Vagina (tissue), 2 donors: Measurements from ENCODE around the gene ZNF575. TPM values are rescaled to one million over a fixed set of nuclear protein-coding genes. Genes with fewer than 3 reads are reported as not detected.

Experiments
- DNase-seq, 2 donors: peaks; one replicate each; pipeline ENCODE4 v3.0.0-alpha.2; 2017; ENCODE audit errors: extremely low spot score in 2 of 2
- H3K27ac ChIP-seq: fragments of 200-600 bp; sonication (generic); one replicate; pipeline ENCODE4 v1.5.1; 2019
- H3K27me3 ChIP-seq: fragments of 200-600 bp; sonication (generic); one replicate; pipeline ENCODE4 v1.5.1; 2019
- H3K36me3 ChIP-seq, 2 donors: fragments of 200-600 bp; sonication (generic); one replicate each; pipeline ENCODE4 v1.5.1; 2017 to 2019
- H3K4me1 ChIP-seq: fragments of 200-600 bp; sonication (generic); one replicate; pipeline ENCODE4 v1.5.1; 2019
- H3K4me3 ChIP-seq, 2 donors: fragments of 200-600 bp; sonication (generic); 1 replicate in 1 of 2; 2 replicates in 1 of 2; pipeline ENCODE4 v1.5.1; 2016 to 2019
- H3K9me3 ChIP-seq: fragments of 200-600 bp; sonication (generic); one replicate; pipeline ENCODE4 v1.5.1; 2019
- CTCF ChIP-seq, 3 experiments: fragments of 450-650 bp in 2 of 3; fragments of 200-600 bp in 1 of 3; sonication (generic) in 1 of 3; IDR thresholded peaks; one replicate each; pipeline ENCODE4 v1.5.1; 2017 to 2019; ENCODE audit warnings: antibody characterized with exemption in 3 of 3, mild to moderate bottlenecking in 2 of 3, moderate library complexity in 2 of 3
- POLR2A ChIP-seq, 2 donors: fragments of 450-650 bp; IDR thresholded peaks; one replicate each; pipeline ENCODE4 v1.6.1; 2017; ENCODE audit warnings: antibody characterized with exemption in 2 of 2, mild to moderate bottlenecking in 2 of 2, moderate library complexity in 2 of 2
- POLR2AphosphoS5 ChIP-seq, 2 donors: sonication (generic); formaldehyde crosslinking; IDR thresholded peaks; one replicate each; pipeline ENCODE4 v1.9.0; 2017; ENCODE audit warnings: antibody characterized with exemption in 2 of 2, mild to moderate bottlenecking in 2 of 2, low read depth in 1 of 2; ENCODE audit not compliant: insufficient read depth in 1 of 2
- intact Hi-C: fragments of 100-400 bp; cut with DNase I; formaldehyde crosslinking; loops from one replicate; pipeline ENCODE4 v1.15.1; 2023
- total RNA-seq: library from RNA; depleted of rRNA; stranded (reverse); fragments of >200 nt; gene quantifications from one replicate; pipeline ENCODE4 v1.2.3, GENCODE V29; 2016

ZNF575 gene, protein sequence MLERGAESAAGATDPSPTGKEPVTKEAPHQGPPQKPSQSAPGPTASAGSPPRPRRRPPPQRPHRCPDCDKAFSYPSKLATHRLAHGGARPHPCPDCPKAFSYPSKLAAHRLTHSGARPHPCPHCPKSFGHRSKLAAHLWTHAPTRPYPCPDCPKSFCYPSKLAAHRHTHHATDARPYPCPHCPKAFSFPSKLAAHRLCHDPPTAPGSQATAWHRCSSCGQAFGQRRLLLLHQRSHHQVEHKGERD
- 2.9 TPM for total RNA-seq

GRCh38 chr19:43532962-43533545, at the start of gene ZNF575:
TSS of gene ZNF575 (plus strand) at chr19:43533188. CDS start at chr19:43534423, 1,235 bp downstream.
- Histone ChIP-seq H3K9me3 (no peaks in the 10 kb centered on the region), H3K36me3 (no peaks in the 10 kb centered on the region), H3K27me3 (no peaks in the 10 kb centered on the region), H3K4me1 (peaks cover 34% of the 10 kb centered on the region), H3K4me3 (peak within 1 kb of the TSS; percentile 58 to 61), H3K27ac (peak within 1 kb of the TSS; percentile 96)
- intact Hi-C loops: no loop called here
- peak in 1 of 2 donors; percentile 93 for DNase-seq
- peak; percentile 36 to 68 for TF ChIP-seq POLR2AphosphoS5 (IDR thresholded peaks at IDR 0.05; ENCODE audit: insufficient read depth in 1 of 2, low read depth in 1 of 2)
- no peak for TF ChIP-seq CTCF (IDR thresholded peaks at IDR 0.05)
- TF ChIP-seq POLR2A (IDR thresholded peaks at IDR 0.05): no peak

GRCh38 chr19:43483281-43483680, 49.7 kb upstream of the ZNF575 start:
- intact Hi-C loops: no loop called here
- TF ChIP-seq POLR2A (IDR thresholded peaks at IDR 0.05): no peak
- no peak for TF ChIP-seq POLR2AphosphoS5 (IDR thresholded peaks at IDR 0.05; ENCODE audit: insufficient read depth in 1 of 2, low read depth in 1 of 2)
- TF ChIP-seq CTCF (IDR thresholded peaks at IDR 0.05): no peak
- no peak overlapping the region for H3K4me3 ChIP-seq
- DNase-seq: no peak
- no peak overlapping the region for H3K27ac ChIP-seq
- no peaks in the 10 kb centered on the region for H3K27me3 ChIP-seq
- H3K4me1 ChIP-seq: no peaks in the 10 kb centered on the region
- peaks cover 0 to 4% of the 10 kb centered on the region in 2 donors for H3K36me3 ChIP-seq
- no peaks in the 10 kb centered on the region for H3K9me3 ChIP-seq

DNA sequence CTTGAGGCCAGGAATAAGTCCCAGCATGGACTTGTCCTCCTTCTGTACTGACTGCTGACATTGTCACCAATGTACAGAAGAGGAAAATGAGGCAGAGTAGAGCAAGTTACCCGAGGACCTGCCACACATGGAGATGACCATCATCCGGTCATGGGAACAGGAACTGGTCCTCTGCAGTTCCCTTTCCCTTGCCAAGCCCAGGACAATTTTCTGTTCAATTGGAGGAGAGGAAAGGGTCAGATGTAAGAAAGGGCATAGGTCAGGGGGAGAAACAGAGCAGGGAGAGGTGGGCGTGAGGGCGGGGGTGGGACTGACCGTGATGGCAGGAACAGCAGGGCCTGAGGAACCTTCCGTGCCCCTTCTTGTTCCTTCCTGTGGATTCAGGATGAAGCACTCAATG, 47.0 kb upstream of the ZNF575 start:
- no peaks in the 10 kb centered on the region for H3K9me3 ChIP-seq

DNA sequence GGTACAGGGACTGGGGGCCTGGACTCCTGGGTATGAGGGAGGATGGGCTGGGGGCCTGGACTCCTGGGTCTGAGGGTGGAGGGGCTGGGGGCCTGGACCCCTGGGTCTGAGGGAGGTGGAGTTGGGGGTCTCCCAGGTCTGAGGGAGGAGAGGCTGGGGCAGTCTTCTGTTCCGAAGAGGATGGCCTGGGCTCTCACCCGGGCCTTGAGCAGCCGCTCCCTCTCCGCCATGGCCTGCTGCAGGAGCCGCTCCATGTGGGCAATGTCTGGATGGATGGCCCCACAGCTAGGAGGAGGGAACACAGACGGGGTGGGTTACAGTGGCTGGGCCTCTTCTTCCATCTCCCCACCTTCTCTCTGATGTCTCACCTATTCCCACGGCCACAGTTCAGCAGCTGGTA, 46.6 kb upstream of the ZNF575 start:
- TF ChIP-seq POLR2A (IDR thresholded peaks at IDR 0.05) (no peak), POLR2AphosphoS5 (IDR thresholded peaks at IDR 0.05; ENCODE audit: insufficient read depth in 1 of 2, low read depth in 1 of 2) (no peak), CTCF (IDR thresholded peaks at IDR 0.05) (no peak)
- H3K27ac ChIP-seq: no peak overlapping the region
- H3K9me3 ChIP-seq: no peaks in the 10 kb centered on the region
- H3K36me3 ChIP-seq: peaks cover 0 to 3% of the 10 kb centered on the region in 2 donors
- H3K4me1 ChIP-seq: no peaks in the 10 kb centered on the region
- DNase-seq: no peak
- intact Hi-C loops: loop anchor here (1.0 kb wide), 1 partner anchor 48 kb away; no protein-coding TSS in a partner anchor
- no peaks in the 10 kb centered on the region for H3K27me3 ChIP-seq
- no peak overlapping the region for H3K4me3 ChIP-seq

More for the DNA sequence above, 47.0 kb upstream of the ZNF575 start:
- Histone ChIP-seq H3K4me3 (no peak overlapping the region), H3K27ac (no peak overlapping the region), H3K27me3 (no peaks in the 10 kb centered on the region), H3K4me1 (no peaks in the 10 kb centered on the region), H3K36me3 (peaks cover 0 to 7% of the 10 kb centered on the region in 2 donors)
- TF ChIP-seq CTCF (IDR thresholded peaks at IDR 0.05) (no peak), POLR2AphosphoS5 (IDR thresholded peaks at IDR 0.05; ENCODE audit: insufficient read depth in 1 of 2, low read depth in 1 of 2) (no peak), POLR2A (IDR thresholded peaks at IDR 0.05) (no peak)
- no peak for DNase-seq
- intact Hi-C loops: loop anchor here (1.0 kb wide), 1 partner anchor 48 kb away; no protein-coding TSS in a partner anchor

DNA sequence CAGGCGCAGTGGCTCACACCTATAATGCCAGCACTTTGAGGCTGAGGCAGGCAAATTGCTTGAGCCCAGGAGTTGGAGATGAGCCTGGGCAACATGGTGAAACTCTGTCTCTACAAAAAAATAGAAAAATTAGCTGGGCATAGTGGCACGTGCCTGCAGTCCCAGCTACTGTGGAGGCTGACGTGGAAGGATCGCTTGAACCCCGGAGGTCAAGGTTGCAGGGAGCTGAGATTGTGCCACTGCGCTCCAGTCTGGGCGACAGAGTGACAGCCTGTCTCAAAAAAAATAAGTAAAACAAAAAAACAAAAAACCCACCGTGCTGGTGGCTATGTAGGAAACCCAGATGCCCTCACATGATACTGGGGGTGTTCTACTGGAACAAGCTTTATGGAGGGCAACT, 44.8 kb upstream of the ZNF575 start:
- TF ChIP-seq POLR2A (IDR thresholded peaks at IDR 0.05) (no peak), CTCF (IDR thresholded peaks at IDR 0.05) (no peak), POLR2AphosphoS5 (IDR thresholded peaks at IDR 0.05; ENCODE audit: insufficient read depth in 1 of 2, low read depth in 1 of 2) (no peak)

More for the DNA sequence above, 44.8 kb upstream of the ZNF575 start:
- Histone ChIP-seq H3K4me3 (no peak overlapping the region), H3K36me3 (peaks cover 0 to 3% of the 10 kb centered on the region in 2 donors), H3K27me3 (no peaks in the 10 kb centered on the region), H3K27ac (no peak overlapping the region), H3K4me1 (no peaks in the 10 kb centered on the region), H3K9me3 (no peaks in the 10 kb centered on the region)
- intact Hi-C loops: no loop called here
- no peak for DNase-seq
